Colonic mucosa (tissue), 4 donors: ENCODE results near the gene GRAMD2B. TPM values are rescaled to one million over a fixed set of nuclear protein-coding genes. Genes with fewer than 3 reads are reported as not detected.
"Not testable (repeated sequence)": the region's sequence is repeated elsewhere in the genome, so short reads cannot be mapped to it uniquely, and the experiment has no call there.

Experiments
- DNase-seq: peaks from one replicate; pipeline ENCODE4 v3.0.0-alpha.2; 2020
- H3K27ac ChIP-seq: fragments of 200-600 bp; one replicate; pipeline ENCODE4 v1.8.0; 2021
- H3K27me3 ChIP-seq: fragments of 200-600 bp; one replicate; pipeline ENCODE4 v1.8.0; 2021
- H3K36me3 ChIP-seq: fragments of 200-600 bp; one replicate; pipeline ENCODE4 v1.8.0; 2021
- H3K4me1 ChIP-seq: fragments of 200-600 bp; one replicate; pipeline ENCODE4 v1.8.0; 2021; ENCODE audit warnings: mild to moderate bottlenecking
- H3K4me3 ChIP-seq: fragments of 200-600 bp; one replicate; pipeline ENCODE4 v1.8.0; 2021
- H3K9ac ChIP-seq, 2 donors: one replicate each; pipeline ENCODE4 v1.7.0; 2013; ENCODE audit warnings: control low read depth in 2 of 2, low read depth in 2 of 2, low read length in 2 of 2
- H3K9me3 ChIP-seq: fragments of 200-600 bp; one replicate; pipeline ENCODE4 v1.8.0; 2021
- CTCF ChIP-seq: fragments of 200-600 bp; IDR thresholded peaks from one replicate; pipeline ENCODE4 v1.8.0; 2022; ENCODE audit warnings: antibody characterized with exemption, mild to moderate bottlenecking
- intact Hi-C: fragments of 100-400 bp; cut with DNase I; formaldehyde crosslinking; loops from one replicate; pipeline ENCODE4 v1.14.1; 2022
- total RNA-seq, 2 donors: library from RNA; stranded (reverse); fragmentation: NEBNext Ultra II Directional in 1 of 2; extraction: Animal tissue kit (Norgen Biotek cat#: 25700) in 1 of 2; gene quantifications; one replicate each; pipeline ENCODE4 v1.2.1, GENCODE V29; 2021
- donor health status: healthy.
- donor health status: DM: no; HTN: no; CAD: no.
- donor health status: DM: no; HTN: no; CAD: no.

GRAMD2B gene
- total RNA-seq, 2 donors from 2014 or later = 30.9 to 60.4 TPM

GRCh38 chr5:126438267-126438666 lies 15.1 kb downstream of the GRAMD2B start:
- no peaks in the 10 kb centered on the region for H3K9me3 ChIP-seq
- H3K27ac ChIP-seq = no peak overlapping the region
- no peak for DNase-seq
- no peak overlapping the region for H3K4me3 ChIP-seq
- H3K4me1 ChIP-seq = no peaks in the 10 kb centered on the region
- no peaks in the 10 kb centered on the region for H3K36me3 ChIP-seq
- no peaks in the 10 kb centered on the region for H3K27me3 ChIP-seq
- no peak overlapping the region for H3K9ac ChIP-seq
- no peak for TF ChIP-seq CTCF
- intact Hi-C loops = no loop called here

GRCh38 chr5:126438868-126439267 lies 15.7 kb downstream of the GRAMD2B start:
- no peak for DNase-seq
- TF ChIP-seq CTCF = no peak
- intact Hi-C loops = no loop called here
- Histone ChIP-seq H3K9ac (no peak overlapping the region), H3K9me3 (no peaks in the 10 kb centered on the region), H3K27me3 (no peaks in the 10 kb centered on the region), H3K36me3 (no peaks in the 10 kb centered on the region), H3K27ac (no peak overlapping the region), H3K4me1 (no peaks in the 10 kb centered on the region), H3K4me3 (no peak overlapping the region)

- H3K27me3 ChIP-seq, H3K36me3 ChIP-seq, intact Hi-C loops, H3K4me3 ChIP-seq, H3K27ac ChIP-seq, H3K9me3 ChIP-seq, H3K4me1 ChIP-seq, DNase-seq, H3K9ac ChIP-seq: not testable (repeated sequence)
These were observed 16.5 kb downstream of the GRAMD2B start for GRCh38 chr5:126439724-126440123.

DNA sequence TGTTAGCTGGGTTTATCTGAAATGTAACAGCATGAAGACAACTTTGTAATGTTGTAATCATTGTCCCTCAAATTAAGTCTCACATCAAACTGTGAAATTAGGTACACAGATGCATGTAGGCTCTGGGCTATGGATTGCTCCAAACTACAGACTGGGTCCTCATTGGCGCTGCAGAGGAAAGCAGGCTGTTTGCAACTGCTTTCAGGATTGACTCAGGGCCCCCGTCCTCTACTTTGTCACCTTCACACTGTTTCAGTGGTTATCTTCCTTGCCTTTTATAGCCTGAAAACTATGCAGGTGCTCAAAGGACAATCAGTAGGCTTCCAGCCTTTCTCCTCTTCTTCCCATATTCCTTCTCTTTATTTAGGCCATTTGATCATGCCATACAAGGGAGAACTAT lies 18.0 kb downstream of the GRAMD2B start:
- DNase-seq = no peak
- Histone ChIP-seq H3K36me3 (no peaks in the 10 kb centered on the region), H3K4me3 (no peak overlapping the region), H3K4me1 (no peaks in the 10 kb centered on the region), H3K9me3 (no peaks in the 10 kb centered on the region), H3K9ac (no peak overlapping the region), H3K27me3 (no peaks in the 10 kb centered on the region), H3K27ac (no peak overlapping the region)
- intact Hi-C loops = no loop called here
- no peak for TF ChIP-seq CTCF

DNA sequence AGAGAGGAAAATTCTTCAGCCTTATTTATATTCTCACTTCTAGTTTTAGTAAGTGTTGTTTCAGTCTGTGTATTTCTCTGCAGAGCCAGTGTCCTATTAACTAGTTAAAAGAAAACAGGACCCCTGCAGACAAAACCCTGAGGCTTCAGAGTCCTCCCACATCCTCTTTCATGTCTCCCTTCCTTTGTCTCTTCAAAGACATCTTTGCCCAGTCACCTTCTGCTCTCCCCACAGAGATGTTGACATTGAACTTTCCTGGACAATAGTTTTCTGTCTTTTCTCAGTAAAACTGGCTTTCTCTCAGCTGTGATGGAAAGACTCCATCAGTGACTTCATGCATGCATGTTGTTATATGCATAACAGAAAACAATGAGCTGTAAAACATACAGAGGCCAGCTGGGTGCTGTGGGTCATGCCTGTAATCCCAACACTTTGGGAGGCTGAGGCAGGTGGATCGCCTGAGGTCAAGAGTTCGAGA lies 20.2 kb downstream of the GRAMD2B start:
- TF ChIP-seq CTCF = no peak
- H3K9me3 ChIP-seq = no peaks in the 10 kb centered on the region
- intact Hi-C loops = no loop called here
- no peak overlapping the region for H3K4me3 ChIP-seq
- no peak for DNase-seq
- H3K4me1 ChIP-seq = no peaks in the 10 kb centered on the region
- H3K27me3 ChIP-seq = no peaks in the 10 kb centered on the region
- no peak overlapping the region for H3K27ac ChIP-seq
- no peak overlapping the region for H3K9ac ChIP-seq
- H3K36me3 ChIP-seq = no peaks in the 10 kb centered on the region

GRCh38 chr5:126444137-126444536 lies 20.9 kb downstream of the GRAMD2B start:
- intact Hi-C loops = no loop called here
- Histone ChIP-seq H3K9ac (no peak overlapping the region), H3K9me3 (no peaks in the 10 kb centered on the region), H3K27me3 (no peaks in the 10 kb centered on the region), H3K4me3 (no peak overlapping the region), H3K27ac (no peak overlapping the region), H3K36me3 (no peaks in the 10 kb centered on the region), H3K4me1 (no peaks in the 10 kb centered on the region)
- DNase-seq = no peak
- TF ChIP-seq CTCF = no peak
